ENCODE data around the gene ZNF205.

The ZNF205 gene

DNA sequence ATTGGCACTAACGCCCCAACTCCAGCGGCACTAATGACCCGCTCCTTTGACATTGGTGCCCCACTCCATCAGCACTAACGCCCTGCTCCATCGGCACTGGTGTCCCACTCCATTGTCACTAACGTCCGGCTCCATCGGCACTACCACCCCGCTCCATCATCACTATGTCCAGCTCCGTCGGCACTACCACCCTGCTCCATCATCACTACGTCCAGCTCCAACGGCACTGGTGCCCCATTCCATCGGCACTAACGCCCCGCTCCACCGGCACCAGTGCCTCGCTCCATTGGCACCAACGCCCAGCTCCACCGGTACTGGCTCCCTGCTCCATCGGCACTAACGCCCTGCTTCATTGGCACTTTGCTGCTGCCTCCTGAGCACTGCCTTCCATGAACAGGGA, 29.9 kb downstream of the ZNF205 start:
- no peak overlapping the region for H3K27ac ChIP-seq
- TF ChIP-seq CTCF (conservative IDR thresholded peaks at IDR 0.05), result no peak

DNA sequence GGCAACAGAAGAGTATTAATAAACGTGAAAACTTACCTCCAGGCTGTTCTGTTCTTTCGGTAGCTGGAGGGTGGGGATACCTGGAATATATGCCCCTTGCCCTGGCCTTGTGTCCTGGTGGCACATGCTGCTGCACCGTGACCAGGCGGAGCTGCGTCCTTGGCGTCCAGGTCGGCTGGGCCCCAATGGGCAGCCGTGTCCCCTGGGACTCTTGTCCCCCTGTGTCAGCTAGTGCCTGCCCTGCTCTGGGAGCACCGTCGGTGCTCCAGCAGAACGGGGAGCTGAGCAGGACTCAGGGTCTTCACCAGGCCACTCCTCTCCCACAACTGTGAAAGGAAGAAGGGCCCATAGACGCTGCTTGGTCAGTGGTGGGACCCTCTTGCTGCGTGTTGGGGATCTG, 30.4 kb downstream of the ZNF205 start:
- TF ChIP-seq CTCF (conservative IDR thresholded peaks at IDR 0.05), result no peak

DNA sequence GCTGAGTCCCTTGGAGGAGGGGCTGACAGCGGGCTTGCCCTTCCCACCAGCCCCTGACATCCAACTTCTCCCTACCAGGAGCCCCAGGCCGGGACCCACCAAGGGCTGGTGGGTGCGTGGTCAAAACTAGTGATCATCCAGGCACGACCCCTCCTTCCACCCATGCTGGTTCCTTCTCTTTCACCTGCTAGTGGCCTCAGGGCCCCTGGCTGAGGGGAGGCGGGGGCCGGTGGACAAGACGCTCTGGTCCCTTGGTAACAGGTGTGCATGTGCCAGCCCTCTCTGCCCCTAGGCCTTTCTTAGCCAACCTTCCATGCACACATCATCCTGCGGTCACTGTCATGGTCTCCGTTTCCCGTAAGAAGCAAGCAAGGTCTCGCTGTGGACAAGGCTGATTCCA, 30.8 kb downstream of the ZNF205 start:
- H3K27ac ChIP-seq, result no peak overlapping the region
- TF ChIP-seq CTCF (conservative IDR thresholded peaks at IDR 0.05), result no peak

More for the DNA sequence above, 30.4 kb downstream of the ZNF205 start:
- H3K27ac ChIP-seq, result no peak overlapping the region

DNA sequence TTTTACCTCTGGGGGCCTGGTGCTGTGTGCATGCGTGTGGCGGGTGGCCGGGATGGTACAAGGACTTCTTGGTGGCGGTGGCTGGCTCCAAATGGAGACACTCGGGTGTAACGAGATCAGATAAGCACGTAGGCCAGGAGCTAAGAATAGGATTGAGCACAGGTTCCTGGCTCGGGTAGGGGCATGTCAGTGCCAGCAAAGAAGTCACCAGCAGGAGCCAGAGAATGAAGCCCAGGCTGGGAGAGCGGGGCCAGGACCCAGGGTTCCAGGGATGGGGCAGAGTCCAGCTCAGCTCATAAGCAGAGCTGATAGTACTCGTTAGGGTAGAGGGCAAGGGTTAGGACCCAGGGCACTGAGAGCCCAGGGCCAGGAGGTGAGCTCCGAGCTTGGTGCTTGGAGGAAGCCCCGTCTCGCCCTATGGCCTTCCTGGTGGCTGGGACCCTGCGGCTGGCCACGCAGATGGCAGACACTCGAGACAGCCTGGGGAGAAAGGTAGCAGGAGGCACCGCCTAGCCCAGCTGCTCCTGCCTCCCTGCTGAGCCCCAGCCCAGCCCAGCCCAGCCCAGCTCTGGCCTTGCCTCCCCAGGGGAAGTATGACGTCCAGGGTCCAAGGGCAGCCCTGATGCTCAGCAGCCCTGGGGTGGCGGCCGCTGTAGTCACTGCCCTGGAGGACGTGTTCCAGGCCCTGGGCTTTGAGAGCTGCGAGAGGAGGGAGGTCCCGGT, 31.4 kb downstream of the ZNF205 start:
- no peak for TF ChIP-seq CTCF (conservative IDR thresholded peaks at IDR 0.05)
- H3K27ac ChIP-seq, result no peak overlapping the region

DNA sequence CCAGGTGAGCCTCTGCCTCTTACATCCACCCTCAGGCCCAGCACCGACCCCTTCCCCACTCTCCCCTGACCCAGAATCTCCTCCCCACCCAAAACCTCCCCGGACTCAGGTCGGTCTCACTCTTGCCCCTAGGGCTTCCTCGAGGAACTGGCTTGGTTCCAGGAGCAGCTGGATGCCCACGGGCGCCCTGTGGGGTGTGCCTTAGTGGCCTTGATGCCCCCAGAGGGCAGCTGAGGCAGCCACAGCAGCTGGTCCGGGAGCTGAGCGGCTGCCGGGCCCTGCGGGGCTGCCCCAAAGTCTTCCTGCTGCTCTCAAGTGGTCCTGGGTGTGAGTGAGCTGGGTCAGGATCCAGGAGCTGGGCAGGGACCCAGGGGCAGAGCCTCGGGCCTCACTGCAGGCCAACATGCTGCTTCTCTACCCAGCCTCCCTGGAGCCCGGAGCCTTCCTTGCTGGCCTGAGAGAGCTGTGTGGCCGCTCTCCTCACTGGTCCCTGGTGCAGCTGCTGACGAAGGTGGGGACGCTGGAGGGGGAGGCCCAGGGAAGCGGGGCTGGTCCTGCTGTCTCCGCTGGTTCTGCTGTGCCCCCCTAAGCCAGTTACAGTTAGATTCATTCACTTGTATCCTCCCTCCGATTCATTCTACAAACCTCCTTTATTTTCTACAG, 32.1 kb downstream of the ZNF205 start:
- no peak for TF ChIP-seq CTCF (conservative IDR thresholded peaks at IDR 0.05)
- H3K27ac ChIP-seq, result no peak overlapping the region

- H3K27ac ChIP-seq, result no peak overlapping the region
- TF ChIP-seq CTCF (conservative IDR thresholded peaks at IDR 0.05), result no peak
Observed at GRCh38 chr16:3145151-3145550, 32.8 kb downstream of the ZNF205 start.

GRCh38 chr16:3145660-3146059, 33.3 kb downstream of the ZNF205 start:
- TF ChIP-seq CTCF (conservative IDR thresholded peaks at IDR 0.05), result no peak
- H3K27ac ChIP-seq, result no peak overlapping the region
